ENCODE data around the gene SKP1.

The SKP1 gene

DNA sequence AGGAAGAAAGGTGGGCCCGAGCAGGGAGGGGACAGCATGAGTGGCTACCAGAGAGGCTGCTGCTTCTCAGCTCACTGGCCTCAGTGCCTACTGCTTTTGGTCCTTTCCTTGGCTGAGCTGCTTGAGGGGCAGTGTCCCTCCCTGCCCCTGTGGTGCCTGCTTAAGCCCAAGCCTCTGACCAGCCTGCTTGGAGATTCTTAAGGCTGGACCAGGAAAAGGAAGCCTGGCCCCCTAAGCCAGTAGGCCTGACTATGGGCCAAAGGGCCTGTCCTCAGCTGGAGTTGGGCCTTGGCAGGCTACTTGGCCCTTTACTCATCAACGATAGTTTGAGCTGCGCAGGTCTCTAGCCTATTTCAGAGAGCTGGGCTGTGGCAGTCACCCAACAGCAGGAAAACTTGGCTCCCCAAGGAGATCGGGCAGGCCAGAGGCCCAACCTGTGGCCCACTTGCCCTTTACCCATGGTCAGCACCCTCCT, 37.3 kb downstream of the SKP1 start:
- DNase-seq (ENCODE audit: insufficient read length, low spot score) = no peak
- TF ChIP-seq TAF1 (IDR thresholded peaks at IDR 0.05; ENCODE audit: low read depth, low read length) = no peak
- no peak for TF ChIP-seq SPI1 (IDR thresholded peaks at IDR 0.05; ENCODE audit: low read depth, low read length)
- no peak for TF ChIP-seq PAX5 (IDR thresholded peaks at IDR 0.05; ENCODE audit: insufficient read depth, low read length, severe bottlenecking)
- TF ChIP-seq POU2F2 (IDR thresholded peaks at IDR 0.05; ENCODE audit: low read depth, low read length) = no peak
- TF ChIP-seq POLR2AphosphoS5 (IDR thresholded peaks at IDR 0.05; ENCODE audit: low read depth, low read length) = no peak
- TF ChIP-seq POLR2A (IDR thresholded peaks at IDR 0.05; ENCODE audit: low read depth, low read length) = no peak
- no peak for FAIRE-seq

DNA sequence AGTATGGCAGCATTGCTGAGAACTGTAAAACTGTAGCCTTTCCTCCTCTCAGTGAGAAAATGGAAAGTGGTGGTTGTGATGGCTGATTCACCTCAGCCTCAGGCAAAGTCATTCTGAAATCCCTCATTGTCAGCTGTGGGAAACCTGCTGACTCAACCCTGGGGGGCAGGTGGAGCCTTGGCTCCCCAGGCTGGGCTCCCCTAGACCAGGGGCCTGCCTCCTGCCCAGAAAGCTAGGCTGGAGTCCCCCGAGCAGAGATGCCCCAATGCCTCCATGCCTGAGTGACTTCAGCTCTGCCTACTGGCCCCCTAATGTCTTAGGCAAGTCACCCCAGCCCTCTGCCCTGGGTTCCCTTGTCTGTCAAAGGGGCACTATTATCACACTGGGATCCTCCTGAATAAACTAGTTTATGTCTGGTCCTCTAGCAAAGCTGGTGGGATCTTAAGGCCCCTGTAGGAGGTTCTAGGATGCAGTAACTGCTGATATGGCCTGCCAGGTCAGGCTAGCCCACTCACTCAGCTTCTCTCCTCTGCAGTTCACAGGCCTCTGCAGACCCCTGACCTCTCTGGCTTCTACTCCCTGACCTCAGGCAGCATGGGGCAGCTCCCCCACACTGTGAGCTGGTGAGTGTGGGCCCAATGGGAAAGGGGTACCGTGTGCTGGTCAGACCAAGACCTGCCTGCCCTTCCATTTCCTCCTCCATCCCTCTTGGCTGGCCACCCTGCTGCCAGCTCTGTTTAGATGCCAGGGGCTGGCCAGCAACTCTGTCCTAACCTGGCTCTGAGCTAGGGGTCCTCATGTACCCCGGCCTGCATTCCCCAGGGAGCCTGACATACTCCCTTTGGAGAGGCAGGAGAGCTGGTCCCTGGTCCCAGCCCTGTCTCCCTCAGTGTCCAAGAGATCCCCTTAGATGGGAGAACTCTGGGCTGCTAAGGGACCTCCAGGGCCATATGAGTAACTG, 38.1 kb downstream of the SKP1 start:
- TF ChIP-seq POU2F2 (IDR thresholded peaks at IDR 0.05; ENCODE audit: low read depth, low read length) (peak; percentile 18), SPI1 (IDR thresholded peaks at IDR 0.05; ENCODE audit: low read depth, low read length) (no peak), TAF1 (IDR thresholded peaks at IDR 0.05; ENCODE audit: low read depth, low read length) (no peak), POLR2A (IDR thresholded peaks at IDR 0.05; ENCODE audit: low read depth, low read length) (0 out of 2 replicates have a peak, but pooled peaks have one; percentile 19), PAX5 (IDR thresholded peaks at IDR 0.05; ENCODE audit: insufficient read depth, low read length, severe bottlenecking) (peak; percentile 82), POLR2AphosphoS5 (IDR thresholded peaks at IDR 0.05; ENCODE audit: low read depth, low read length) (no peak)
- FAIRE-seq (peak; percentile 95), DNase-seq (ENCODE audit: insufficient read length, low spot score) (peak; percentile 62)

DNA sequence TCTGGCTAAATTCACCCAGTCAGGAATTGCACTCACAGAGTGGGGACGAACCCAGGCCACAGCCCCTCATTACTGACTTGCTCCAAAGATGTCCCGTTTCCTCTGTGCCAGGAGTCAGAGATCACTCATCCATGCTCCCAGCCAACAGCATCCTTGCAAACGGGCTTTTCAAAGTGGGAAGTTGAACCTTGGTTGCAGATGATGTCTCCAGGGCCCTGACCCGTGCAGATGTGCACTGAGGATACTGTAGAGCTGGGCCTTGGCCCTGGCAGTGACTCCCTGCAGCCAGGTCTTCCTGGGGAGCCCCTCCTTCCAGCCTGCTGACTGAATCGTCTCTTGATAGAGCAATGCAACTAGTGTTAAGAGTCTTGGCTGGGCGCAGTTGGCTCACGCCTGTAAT, 40.0 kb downstream of the SKP1 start:
- FAIRE-seq (no peak), DNase-seq (ENCODE audit: insufficient read length, low spot score) (no peak)
- TF ChIP-seq POU2F2 (IDR thresholded peaks at IDR 0.05; ENCODE audit: low read depth, low read length) (no peak), POLR2A (IDR thresholded peaks at IDR 0.05; ENCODE audit: low read depth, low read length) (no peak), TAF1 (IDR thresholded peaks at IDR 0.05; ENCODE audit: low read depth, low read length) (no peak), SPI1 (IDR thresholded peaks at IDR 0.05; ENCODE audit: low read depth, low read length) (no peak), PAX5 (IDR thresholded peaks at IDR 0.05; ENCODE audit: insufficient read depth, low read length, severe bottlenecking) (no peak), POLR2AphosphoS5 (IDR thresholded peaks at IDR 0.05; ENCODE audit: low read depth, low read length) (no peak)

DNA sequence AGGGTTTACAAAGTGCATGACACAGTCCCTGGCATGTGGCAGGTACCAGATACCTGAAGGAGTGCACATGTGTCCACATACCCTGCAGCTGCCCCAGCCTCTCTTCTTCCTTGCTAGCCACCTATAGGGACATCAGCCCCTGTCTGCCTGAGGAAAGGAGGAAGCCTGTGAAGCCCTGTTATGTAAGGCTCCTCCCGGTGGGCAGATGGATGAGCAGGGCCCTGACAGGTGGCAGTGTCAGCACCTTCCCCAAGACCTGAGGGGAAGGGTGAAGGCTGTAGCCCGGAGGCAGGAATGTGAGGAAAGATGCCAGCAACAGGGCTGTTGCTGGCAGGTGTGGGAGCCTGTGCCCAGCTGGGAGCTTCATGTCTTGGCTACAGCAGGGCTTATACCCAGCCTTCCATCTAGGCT, 40.5 kb downstream of the SKP1 start:
- no peak for FAIRE-seq
- TF ChIP-seq POLR2A (IDR thresholded peaks at IDR 0.05; ENCODE audit: low read depth, low read length) (no peak), POLR2AphosphoS5 (IDR thresholded peaks at IDR 0.05; ENCODE audit: low read depth, low read length) (no peak)
- DNase-seq (ENCODE audit: insufficient read length, low spot score) = no peak

DNA sequence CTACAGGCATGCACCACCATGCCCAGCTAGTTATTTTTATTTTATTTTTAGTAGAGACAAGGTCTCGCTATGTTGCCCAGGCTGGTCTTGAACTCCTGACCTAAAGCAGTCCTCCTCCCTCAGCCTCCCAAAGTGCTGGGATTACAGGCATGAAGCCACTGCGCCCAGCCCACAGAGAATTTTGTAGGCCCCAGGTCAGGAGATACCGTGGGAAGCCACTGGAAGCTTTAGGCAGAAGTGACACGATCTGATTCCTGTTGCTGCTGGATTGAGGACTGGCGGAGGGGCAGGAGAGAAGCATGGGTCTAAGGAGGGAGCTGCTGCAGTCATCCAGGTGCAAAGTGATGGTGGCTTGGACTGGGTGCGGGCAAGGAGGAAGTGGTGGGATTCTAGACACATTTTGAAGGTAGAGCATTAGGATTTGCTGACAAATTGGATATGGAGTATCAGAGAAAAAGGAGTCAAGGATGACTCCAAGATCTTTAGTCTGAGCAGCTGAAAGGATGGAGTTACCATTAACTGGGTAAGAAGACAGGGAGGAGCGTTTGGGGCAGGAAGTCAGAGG, 41.6 kb downstream of the SKP1 start:
- TF ChIP-seq SPI1 (IDR thresholded peaks at IDR 0.05; ENCODE audit: low read depth, low read length) = no peak
- no peak for TF ChIP-seq POLR2AphosphoS5 (IDR thresholded peaks at IDR 0.05; ENCODE audit: low read depth, low read length)
- FAIRE-seq (no peak), DNase-seq (ENCODE audit: insufficient read length, low spot score) (no peak)

DNA sequence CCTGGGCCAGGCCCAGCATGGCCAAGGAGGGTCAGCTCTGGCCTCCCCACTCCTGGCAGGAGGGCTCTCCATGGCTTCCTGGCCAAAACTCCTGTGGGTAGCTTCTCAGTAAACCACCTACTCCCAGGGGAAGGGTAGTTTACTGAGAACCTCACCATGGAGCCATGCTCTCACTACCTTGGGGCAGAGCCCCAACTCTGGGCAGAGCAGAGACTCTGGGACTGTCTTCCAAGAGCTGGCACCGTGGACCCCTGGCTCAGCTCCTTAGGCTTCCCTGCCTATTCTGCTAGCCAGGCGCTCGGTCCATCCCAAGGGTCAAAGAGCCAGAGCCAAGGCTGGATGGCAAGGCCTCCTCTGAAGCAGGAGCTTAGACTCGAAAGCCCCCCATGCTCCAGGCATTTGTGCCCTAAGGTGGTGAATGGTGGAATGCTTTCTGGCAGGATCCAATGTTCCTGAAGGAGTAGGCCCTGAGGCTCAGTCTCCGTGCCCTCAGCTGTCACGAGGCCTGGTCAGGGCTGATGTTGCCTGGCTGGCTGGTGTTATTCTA, 42.7 kb downstream of the SKP1 start:
- FAIRE-seq = no peak
- no peak for TF ChIP-seq POLR2AphosphoS5 (IDR thresholded peaks at IDR 0.05; ENCODE audit: low read depth, low read length)
- no peak for TF ChIP-seq TAF1 (IDR thresholded peaks at IDR 0.05; ENCODE audit: low read depth, low read length)
- TF ChIP-seq POLR2A (IDR thresholded peaks at IDR 0.05; ENCODE audit: low read depth, low read length) = no peak
- TF ChIP-seq SPI1 (IDR thresholded peaks at IDR 0.05; ENCODE audit: low read depth, low read length) = no peak
- no peak for TF ChIP-seq POU2F2 (IDR thresholded peaks at IDR 0.05; ENCODE audit: low read depth, low read length)
- no peak for TF ChIP-seq PAX5 (IDR thresholded peaks at IDR 0.05; ENCODE audit: insufficient read depth, low read length, severe bottlenecking)

DNA sequence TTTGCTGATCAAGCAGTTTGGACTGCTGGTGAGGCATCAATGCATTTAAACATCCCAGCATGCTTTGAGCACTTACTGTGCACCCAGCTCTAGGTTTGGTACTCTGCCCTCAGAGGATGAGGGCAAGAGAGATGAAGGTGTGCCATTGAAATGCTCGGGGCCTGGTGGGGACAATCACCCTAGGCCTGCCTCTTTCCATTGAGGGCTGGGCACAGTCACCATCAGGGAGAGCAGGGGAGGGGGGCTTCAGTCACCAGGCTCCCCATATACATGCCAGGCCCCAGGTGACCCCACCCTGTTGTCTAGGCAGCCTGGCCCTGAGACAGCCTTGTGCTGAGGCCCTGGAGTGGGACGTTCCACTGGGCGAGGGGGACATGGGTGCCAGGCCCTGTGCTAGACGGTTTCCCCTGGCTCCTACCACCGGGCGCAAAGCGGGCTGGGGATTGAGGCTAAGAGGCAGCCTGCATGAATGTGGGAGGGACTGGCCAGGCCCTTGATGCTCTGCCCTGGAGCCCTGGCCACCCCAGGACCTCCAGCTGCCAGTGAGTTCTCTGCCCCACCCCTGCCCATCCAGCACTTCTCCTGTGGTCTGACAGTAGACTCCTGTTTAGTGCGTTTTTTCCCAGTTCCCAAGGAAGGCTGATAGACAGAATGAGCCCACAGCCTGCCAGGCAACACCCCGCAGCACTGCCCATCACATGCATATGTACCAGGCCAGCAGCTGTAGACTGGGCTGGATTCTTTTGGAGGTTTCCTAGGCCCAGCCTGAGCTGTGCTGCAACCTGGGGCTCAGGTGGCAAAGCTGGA, 43.4 kb downstream of the SKP1 start:
- no peak for TF ChIP-seq TAF1 (IDR thresholded peaks at IDR 0.05; ENCODE audit: low read depth, low read length)
- peak; percentile 47 for TF ChIP-seq POLR2AphosphoS5 (IDR thresholded peaks at IDR 0.05; ENCODE audit: low read depth, low read length)
- no peak for DNase-seq (ENCODE audit: insufficient read length, low spot score)
- peak; percentile 20 for FAIRE-seq

More for the DNA sequence above, 42.7 kb downstream of the SKP1 start:
- DNase-seq (ENCODE audit: insufficient read length, low spot score) = no peak

DNA sequence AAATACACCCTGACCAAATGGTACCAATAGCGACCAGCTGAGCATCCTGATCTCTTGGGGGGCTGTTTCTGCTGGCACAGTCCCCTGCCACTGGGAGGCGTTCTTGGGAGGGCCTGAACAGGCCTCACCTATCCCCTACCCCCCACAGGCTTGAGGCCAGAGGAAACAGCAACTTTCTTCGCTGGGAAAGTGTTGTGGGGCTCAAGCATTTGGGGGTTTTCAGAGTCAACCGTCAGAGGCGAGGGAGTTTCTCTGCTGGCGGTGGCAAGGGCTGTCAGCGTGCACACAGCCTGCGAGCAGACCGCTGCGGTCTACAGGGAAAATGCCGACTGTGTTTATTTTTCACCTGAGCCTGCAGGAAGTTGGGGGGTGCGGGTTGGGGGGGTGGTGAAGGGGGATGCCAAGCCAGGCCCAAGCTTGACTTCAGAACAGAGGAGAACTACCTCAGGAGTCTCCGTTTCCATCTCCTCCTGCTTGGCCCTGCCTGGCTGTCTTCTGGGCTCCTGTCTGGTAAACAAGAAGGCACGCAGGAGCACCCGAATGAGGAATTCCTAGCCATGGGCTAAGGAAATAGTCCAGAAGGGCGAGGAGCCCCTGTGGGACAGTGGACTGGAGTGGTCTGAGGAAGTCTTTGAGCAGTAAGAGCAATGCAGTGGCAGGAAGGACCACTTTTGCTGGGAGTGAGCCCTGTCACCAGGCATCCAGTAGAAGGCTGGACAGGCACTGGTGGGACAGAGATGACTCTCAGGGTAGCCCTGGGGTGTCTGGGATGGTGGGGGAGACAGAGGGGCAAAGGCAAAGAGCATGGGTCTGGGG, 44.2 kb downstream of the SKP1 start:
- DNase-seq (ENCODE audit: insufficient read length, low spot score) (peak; percentile 61), FAIRE-seq (peak; percentile 93)
- TF ChIP-seq POLR2AphosphoS5 (IDR thresholded peaks at IDR 0.05; ENCODE audit: low read depth, low read length) (no peak; the same call in 1 of the 2 replicates), PAX5 (IDR thresholded peaks at IDR 0.05; ENCODE audit: insufficient read depth, low read length, severe bottlenecking) (peak; percentile 37), TAF1 (IDR thresholded peaks at IDR 0.05; ENCODE audit: low read depth, low read length) (no peak), POU2F2 (IDR thresholded peaks at IDR 0.05; ENCODE audit: low read depth, low read length) (peak; percentile 71; the same call in 1 of the 2 replicates), SPI1 (IDR thresholded peaks at IDR 0.05; ENCODE audit: low read depth, low read length) (no peak), POLR2A (IDR thresholded peaks at IDR 0.05; ENCODE audit: low read depth, low read length) (no peak)

Data from GM12891 (cell line).